HG03097 (cell line): ENCODE data around the gene FBXL20.

ENCODE experiments used
- ATAC-seq: cut with Tn5 transposase; IDR thresholded peaks from one replicate; pipeline ENCODE4 v1.9.1; 2021; ENCODE audit not compliant: unreplicated experiment, low FRiP score

FBXL20 gene

DNA sequence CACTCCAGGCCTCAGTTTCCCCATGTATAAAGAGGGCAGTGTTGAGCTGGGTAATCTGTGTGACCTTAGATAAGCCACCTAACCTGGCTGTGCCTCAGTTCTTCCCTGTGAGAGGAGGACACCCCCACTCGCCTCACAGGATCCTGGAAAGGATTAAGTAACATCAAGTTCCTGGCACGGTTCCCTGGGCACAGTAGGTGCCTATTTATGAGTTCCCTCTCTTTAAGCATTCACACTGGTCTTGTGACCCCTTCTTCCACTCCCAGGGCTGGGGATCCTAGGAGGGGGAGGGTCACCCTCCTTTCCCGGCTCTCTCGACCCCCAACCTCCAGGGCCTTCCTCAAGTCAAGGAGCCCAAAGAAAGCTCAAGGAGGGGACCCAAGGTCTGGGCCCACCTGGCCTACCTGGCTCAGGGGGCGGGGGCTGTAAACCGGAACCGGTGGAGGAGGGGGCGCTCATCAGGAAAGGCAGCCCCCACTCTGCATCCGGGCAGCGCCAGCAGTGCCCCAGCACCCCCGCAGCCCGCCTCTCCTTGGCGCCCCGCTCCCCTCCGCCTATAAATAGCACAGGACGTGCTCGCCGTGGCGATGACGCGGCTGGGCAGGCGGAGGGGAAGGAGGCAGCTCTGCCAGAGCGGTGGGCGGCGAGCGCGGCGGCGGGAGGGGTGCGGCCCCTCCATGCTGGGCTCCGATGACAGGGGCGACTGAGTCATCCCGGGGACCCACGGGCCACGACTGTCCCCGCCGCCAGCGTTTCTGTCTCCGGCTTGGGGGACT is 191.9 kb downstream of the FBXL20 start:
- ATAC-seq, result no peak

GRCh38 chr17:39208893-39209292 is 192.5 kb downstream of the FBXL20 start:
- no peak for ATAC-seq

DNA sequence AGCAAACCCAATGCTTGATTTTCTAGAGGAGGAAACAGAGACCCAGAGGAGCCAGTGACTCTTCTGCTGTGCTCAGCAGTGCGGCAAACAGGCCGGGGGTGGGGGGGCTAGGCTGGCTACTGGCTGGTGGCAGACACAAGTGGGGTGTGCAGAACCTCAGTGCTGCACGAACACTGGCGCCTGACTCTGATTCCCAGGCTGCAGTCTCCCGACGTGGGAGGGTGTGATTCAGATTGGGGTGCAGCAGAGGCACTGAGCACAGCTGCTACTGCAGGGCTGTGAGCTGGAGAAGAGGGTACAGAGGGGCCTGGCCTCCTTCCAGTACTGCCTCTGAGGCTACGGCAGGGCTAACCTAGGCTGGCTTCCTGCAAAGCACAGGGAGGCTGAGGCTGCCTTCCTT is 193.3 kb downstream of the FBXL20 start:
- no peak for ATAC-seq

DNA sequence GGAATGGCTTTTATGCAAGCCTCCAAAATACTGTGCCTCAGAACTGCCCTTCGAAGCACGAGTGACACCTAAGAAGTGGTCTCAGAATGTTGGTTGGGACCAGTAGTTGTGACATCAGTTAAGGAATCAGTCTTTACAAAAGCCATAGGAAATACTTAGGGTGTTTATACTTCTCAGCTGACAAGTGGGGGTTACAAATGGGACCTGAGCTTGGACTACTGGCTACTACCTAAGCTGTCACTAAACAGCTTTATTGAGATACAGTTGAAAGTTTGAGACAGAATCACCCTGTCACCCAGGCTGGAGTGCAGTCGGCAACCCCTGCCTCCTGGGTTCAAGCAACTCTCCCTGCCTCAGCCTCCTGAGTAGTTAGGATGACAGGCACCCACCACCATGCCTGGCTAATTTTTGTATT is 196.3 kb downstream of the FBXL20 start:
- ATAC-seq, result no peak

GRCh38 chr17:39204245-39204644 is 197.2 kb downstream of the FBXL20 start:
- no peak for ATAC-seq
